ENCODE data around the gene NEXN. TPM values are rescaled to one million over a fixed set of nuclear protein-coding genes. Genes with fewer than 3 reads are reported as not detected.

NEXN gene
- total RNA-seq, 1 donor from 2014 or later: 0.31 TPM

DNA sequence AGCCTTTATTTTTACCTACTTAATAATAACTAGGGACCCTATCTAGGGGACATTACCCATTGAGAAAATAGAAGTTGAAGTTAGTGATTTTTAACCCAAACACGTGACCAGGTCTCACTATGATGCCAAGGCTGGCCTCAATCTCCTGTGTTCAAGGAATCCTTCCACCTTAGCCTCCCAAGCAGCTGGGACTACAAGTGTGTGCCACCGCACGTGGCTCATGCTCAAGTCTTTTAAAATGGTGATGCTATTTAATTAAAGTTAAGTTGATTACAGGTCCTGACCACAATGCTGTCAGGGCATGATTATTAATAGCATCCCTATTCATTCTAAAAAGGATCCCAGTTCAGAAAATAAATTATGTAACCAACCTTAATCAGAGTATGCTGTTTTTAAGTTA is 65.5 kb downstream of the NEXN start:
- DNase-seq (ENCODE audit: low spot score): no peak
- Mint-ChIP-seq H3K27ac (no peak overlapping the region), H3K4me3 (no peak overlapping the region), H3K27me3 (ENCODE audit: insufficient read depth) (no peaks in the 10 kb centered on the region), H3K9me3 (no peaks in the 10 kb centered on the region), H3K4me1 (ENCODE audit: low read depth) (peaks cover 23% of the 10 kb centered on the region), H3K36me3 (ENCODE audit: low read depth) (peaks cover 46% of the 10 kb centered on the region)
- intact Hi-C loops (cut with micrococcal nuclease): loop anchor here (10.0 kb wide), 1 partner anchor 229 kb away; no protein-coding TSS in a partner anchor

DNA sequence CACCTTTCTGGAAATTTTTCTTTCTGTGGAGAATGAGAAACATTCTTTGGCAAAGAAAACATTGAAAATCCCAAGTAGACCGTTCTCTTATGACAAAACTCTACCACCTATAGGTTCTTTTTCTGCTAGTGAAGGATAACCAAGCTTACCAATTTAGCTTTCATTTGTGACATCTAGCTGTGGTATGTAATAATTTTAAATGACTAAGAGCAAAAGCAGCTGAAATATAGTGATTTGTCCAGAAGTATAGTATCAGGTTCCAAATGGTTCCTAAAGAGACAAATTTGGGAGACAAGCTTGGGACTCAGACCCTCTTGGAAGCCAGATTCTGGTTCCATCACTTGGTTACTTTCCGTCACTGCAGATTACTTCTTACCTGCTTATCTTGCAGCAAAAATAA is 66.1 kb downstream of the NEXN start:
- no peak for DNase-seq (ENCODE audit: low spot score)
- no peak overlapping the region for H3K4me3 Mint-ChIP-seq
- intact Hi-C loops (cut with micrococcal nuclease): loop anchor here (10.0 kb wide), 1 partner anchor 230 kb away; no protein-coding TSS in a partner anchor
- H3K9me3 Mint-ChIP-seq: no peaks in the 10 kb centered on the region
- peaks cover 26% of the 10 kb centered on the region for H3K4me1 Mint-ChIP-seq (ENCODE audit: low read depth)
- no peak overlapping the region for H3K27ac Mint-ChIP-seq
- no peaks in the 10 kb centered on the region for H3K27me3 Mint-ChIP-seq (ENCODE audit: insufficient read depth)
- H3K36me3 Mint-ChIP-seq (ENCODE audit: low read depth): peaks cover 48% of the 10 kb centered on the region

DNA sequence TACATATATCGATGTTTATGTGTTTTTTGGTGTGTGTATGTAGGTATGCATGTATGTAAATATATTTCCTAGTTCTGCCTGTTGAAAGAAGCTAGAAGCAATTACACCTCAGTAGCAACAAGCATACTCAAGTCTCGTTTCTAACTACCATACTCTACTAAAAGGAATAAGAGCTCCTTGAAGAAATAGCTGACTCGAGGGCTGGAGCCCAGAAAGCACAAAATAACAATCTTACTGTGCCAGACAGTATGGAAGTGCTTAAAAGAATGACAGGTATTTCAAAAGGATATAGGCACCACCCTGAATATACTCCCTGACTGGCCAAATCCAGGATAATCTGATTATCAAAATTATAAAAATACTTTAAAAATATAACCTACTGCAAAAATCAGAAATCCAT is 67.3 kb downstream of the NEXN start:
- H3K4me1 Mint-ChIP-seq (ENCODE audit: low read depth): peaks cover 22% of the 10 kb centered on the region
- no peaks in the 10 kb centered on the region for H3K27me3 Mint-ChIP-seq (ENCODE audit: insufficient read depth)
- DNase-seq (ENCODE audit: low spot score): no peak
- H3K9me3 Mint-ChIP-seq: no peaks in the 10 kb centered on the region
- H3K4me3 Mint-ChIP-seq: no peak overlapping the region
- intact Hi-C loops (cut with micrococcal nuclease): loop anchor here (1.0 to 10.0 kb wide), 3 partner anchors 7 to 231 kb away; no protein-coding TSS in a partner anchor
- H3K36me3 Mint-ChIP-seq (ENCODE audit: low read depth): peaks cover 56% of the 10 kb centered on the region
- H3K27ac Mint-ChIP-seq: no peak overlapping the region

DNA sequence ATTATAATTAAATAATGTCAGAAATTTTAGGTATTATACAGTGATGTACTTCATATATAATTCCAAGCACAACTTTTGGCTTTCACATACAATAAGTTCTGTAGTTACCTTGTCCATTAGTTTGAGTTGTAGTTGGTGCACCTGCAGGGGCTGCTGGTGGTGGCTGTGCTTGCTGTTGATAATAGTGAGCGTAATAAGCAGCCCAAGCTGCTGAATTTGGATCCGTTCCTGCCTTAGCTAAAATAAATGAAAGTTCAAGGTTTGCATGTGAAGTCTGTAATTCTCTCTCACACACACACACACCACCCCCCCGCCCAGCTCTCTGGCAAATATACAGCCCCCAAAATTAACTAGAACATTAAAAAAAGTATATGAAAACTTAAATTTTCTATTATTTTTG is 68.0 kb downstream of the NEXN start:
- Mint-ChIP-seq H3K4me3 (no peak overlapping the region), H3K4me1 (ENCODE audit: low read depth) (peaks cover 18% of the 10 kb centered on the region), H3K9me3 (no peaks in the 10 kb centered on the region), H3K36me3 (ENCODE audit: low read depth) (peaks cover 56% of the 10 kb centered on the region), H3K27ac (no peak overlapping the region), H3K27me3 (ENCODE audit: insufficient read depth) (no peaks in the 10 kb centered on the region)
- intact Hi-C loops (cut with micrococcal nuclease): loop anchor here (1.0 to 10.0 kb wide), 2 partner anchors 8 to 232 kb away; no protein-coding TSS in a partner anchor
- no peak for DNase-seq (ENCODE audit: low spot score)

DNA sequence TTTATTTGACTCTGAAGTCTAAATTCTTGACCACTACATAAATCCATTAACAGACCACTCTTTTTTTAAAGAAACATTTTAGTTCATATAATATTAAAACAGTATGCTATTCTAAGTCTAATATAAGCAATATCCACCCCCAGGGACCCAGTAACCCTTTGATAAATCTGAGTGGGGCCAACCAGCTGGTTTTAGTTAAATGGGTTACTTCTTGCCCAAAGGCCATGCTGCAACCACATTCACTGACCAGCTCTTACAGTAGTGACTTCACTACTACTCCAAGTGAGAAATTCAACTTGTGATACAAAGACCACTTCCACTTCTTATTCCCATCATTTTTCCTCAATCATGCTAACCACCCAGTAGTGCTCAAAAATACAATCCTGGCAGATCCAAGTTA is 70.0 kb downstream of the NEXN start:
- peaks cover 58% of the 10 kb centered on the region for H3K36me3 Mint-ChIP-seq (ENCODE audit: low read depth)
- H3K4me1 Mint-ChIP-seq (ENCODE audit: low read depth): peaks cover 16% of the 10 kb centered on the region
- no peak overlapping the region for H3K4me3 Mint-ChIP-seq
- intact Hi-C loops (cut with micrococcal nuclease): loop anchor here (10.0 kb wide), 1 partner anchor 234 kb away; no protein-coding TSS in a partner anchor
- peak overlapping the region; percentile 2 for H3K27ac Mint-ChIP-seq
- DNase-seq (ENCODE audit: low spot score): no peak
- no peaks in the 10 kb centered on the region for H3K27me3 Mint-ChIP-seq (ENCODE audit: insufficient read depth)
- no peaks in the 10 kb centered on the region for H3K9me3 Mint-ChIP-seq

DNA sequence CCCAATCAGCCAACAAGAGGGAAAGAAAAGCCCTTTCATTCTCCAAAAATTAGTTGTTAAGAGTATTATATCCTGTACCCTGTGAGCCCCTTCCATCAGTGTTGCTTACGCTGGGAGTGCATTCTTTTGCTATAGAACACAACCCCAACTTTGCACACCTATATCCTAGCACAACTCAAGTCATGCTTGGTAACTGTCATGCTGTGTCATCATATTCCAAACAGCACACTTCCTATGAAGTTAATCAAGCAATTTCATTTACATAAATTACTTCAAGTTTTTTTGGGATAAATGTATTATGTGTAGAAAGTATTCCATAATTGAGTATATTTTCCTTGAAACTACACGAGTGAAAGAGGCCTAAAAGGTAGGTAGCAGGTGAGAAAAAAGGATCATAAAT is 70.4 kb downstream of the NEXN start:
- no peaks in the 10 kb centered on the region for H3K9me3 Mint-ChIP-seq
- peaks cover 59% of the 10 kb centered on the region for H3K36me3 Mint-ChIP-seq (ENCODE audit: low read depth)
- H3K4me3 Mint-ChIP-seq: no peak overlapping the region
- H3K4me1 Mint-ChIP-seq (ENCODE audit: low read depth): peaks cover 16% of the 10 kb centered on the region
- DNase-seq (ENCODE audit: low spot score): no peak
- intact Hi-C loops (cut with micrococcal nuclease): loop anchor here (10.0 kb wide), 1 partner anchor 234 kb away; no protein-coding TSS in a partner anchor
- H3K27me3 Mint-ChIP-seq (ENCODE audit: insufficient read depth): no peaks in the 10 kb centered on the region
- peak overlapping the region; percentile 2 for H3K27ac Mint-ChIP-seq

DNA sequence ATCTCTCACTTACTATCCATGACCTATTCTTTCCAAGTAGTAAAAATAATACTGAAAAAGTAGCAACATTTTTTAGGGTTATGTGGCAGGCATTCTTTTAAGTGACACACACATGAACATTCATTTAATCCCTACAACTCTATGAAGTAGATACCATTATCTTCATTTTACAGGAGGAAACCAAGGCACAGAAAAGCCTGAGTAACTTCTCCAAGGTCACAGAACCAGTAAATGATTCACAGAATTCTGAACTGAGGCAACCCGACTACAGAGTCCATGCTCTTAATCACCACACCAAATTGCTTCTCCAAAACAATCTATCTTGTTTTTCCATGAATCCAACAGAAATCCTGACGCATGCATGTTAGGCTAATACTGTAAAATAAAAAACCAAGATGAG is 73.0 kb downstream of the NEXN start:
- peaks cover 63% of the 10 kb centered on the region for H3K36me3 Mint-ChIP-seq (ENCODE audit: low read depth)
- H3K4me1 Mint-ChIP-seq (ENCODE audit: low read depth): peaks cover 17% of the 10 kb centered on the region
- DNase-seq (ENCODE audit: low spot score): no peak
- no peaks in the 10 kb centered on the region for H3K27me3 Mint-ChIP-seq (ENCODE audit: insufficient read depth)
- H3K9me3 Mint-ChIP-seq: no peaks in the 10 kb centered on the region
- peak overlapping the region; percentile 18 for H3K27ac Mint-ChIP-seq
- intact Hi-C loops (cut with micrococcal nuclease): loop anchor here (1.0 kb wide), 1 partner anchor 14 kb away; no protein-coding TSS in a partner anchor
- no peak overlapping the region for H3K4me3 Mint-ChIP-seq

DNA sequence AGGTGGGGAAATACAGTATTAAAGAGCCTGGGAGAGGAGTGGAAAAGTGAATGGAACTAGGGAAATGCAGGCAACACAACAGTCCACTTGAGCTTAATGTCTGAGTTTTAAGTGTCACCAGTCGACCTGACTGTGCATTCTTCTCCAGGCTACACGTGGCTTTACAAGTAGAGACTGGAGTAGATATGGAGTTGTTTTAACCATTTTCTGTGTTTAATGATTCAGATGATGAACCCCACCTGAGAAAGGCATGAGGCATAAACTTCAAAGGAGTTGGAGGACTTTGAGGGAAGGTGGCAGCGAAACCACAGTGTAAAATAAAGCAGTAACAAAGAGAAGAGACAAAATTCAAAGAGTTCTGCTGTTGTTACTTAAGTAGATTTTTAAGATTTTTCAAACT is 77.9 kb downstream of the NEXN start:
- peaks cover 24% of the 10 kb centered on the region for H3K4me1 Mint-ChIP-seq (ENCODE audit: low read depth)
- no peak overlapping the region for H3K4me3 Mint-ChIP-seq
- DNase-seq (ENCODE audit: low spot score): no peak
- no peaks in the 10 kb centered on the region for H3K9me3 Mint-ChIP-seq
- H3K36me3 Mint-ChIP-seq (ENCODE audit: low read depth): peaks cover 57% of the 10 kb centered on the region
- intact Hi-C loops (cut with micrococcal nuclease): no loop called here
- H3K27ac Mint-ChIP-seq: peak overlapping the region; percentile 33
- H3K27me3 Mint-ChIP-seq (ENCODE audit: insufficient read depth): no peaks in the 10 kb centered on the region

DNA sequence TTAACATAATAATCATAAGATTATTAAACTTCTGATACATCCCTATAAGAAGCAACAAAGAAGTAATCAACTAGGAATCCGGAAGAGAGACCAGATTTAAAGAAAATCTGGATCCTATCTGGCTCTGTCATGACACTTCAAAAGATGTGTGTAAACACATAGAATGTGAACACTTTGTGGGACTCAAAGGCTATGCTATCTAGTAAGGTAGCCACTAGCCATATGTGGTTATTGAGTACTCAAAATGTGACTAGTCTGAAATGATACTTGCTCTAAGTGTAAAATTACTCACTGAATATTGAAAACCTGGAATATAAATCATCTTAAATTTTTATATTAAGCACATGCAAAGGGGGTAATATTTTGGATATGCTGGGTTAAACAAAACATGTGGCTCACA is 81.8 kb downstream of the NEXN start:
- intact Hi-C loops (cut with micrococcal nuclease): loop anchor here (10.0 kb wide), 1 partner anchor 1705 kb away; no protein-coding TSS in a partner anchor
- Mint-ChIP-seq H3K27me3 (ENCODE audit: insufficient read depth) (no peaks in the 10 kb centered on the region), H3K36me3 (ENCODE audit: low read depth) (peaks cover 40% of the 10 kb centered on the region), H3K4me1 (ENCODE audit: low read depth) (peaks cover 36% of the 10 kb centered on the region), H3K4me3 (no peak overlapping the region), H3K9me3 (no peaks in the 10 kb centered on the region), H3K27ac (no peak overlapping the region)
- no peak for DNase-seq (ENCODE audit: low spot score)

DNA sequence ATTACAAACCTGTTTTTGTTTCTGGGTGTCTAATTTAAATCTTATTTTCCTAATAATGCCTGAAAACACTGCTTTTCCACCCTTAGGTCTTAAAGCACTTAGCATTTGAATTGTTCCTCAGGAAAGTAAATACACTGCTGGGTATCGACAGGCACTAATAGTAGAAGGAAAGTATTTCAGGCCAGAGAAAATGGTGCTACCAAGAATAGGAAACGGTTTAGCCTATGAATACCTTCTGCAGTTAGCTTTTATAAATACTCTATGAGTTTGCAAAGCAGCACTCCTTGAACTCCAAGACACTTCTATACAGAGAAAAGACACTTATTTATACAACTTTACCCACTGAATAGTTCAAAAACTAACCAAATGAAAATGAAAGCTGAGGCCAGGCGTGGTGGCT is 83.7 kb downstream of the NEXN start:
- H3K9me3 Mint-ChIP-seq: no peaks in the 10 kb centered on the region
- no peak overlapping the region for H3K4me3 Mint-ChIP-seq
- H3K4me1 Mint-ChIP-seq (ENCODE audit: low read depth): peaks cover 46% of the 10 kb centered on the region

DNA sequence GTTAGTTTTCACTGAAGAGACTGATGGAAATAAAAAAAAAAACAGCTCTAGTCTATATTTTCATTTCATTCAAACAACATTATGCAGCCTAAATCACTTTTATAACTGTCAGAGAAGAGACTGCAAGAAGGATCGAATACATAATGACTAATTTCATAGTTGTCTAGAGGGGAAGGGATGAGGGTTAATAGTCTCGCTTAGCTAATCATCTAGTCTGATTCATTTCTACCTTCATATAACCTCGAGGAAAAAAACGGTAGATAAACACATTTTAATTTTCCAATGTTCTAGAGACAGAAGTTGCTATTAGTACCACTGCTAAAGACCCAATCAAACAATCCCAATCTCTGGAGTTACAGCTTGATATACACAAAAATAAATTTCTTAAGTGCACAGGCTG is 87.0 kb downstream of the NEXN start:
- peaks cover 27% of the 10 kb centered on the region for H3K36me3 Mint-ChIP-seq (ENCODE audit: low read depth)
- intact Hi-C loops (cut with micrococcal nuclease): loop anchor here (1.0 to 10.0 kb wide), 4 partner anchors 8 to 1711 kb away; partner anchors contain the start of gene IFI44L
- no peaks in the 10 kb centered on the region for H3K27me3 Mint-ChIP-seq (ENCODE audit: insufficient read depth)
- H3K4me3 Mint-ChIP-seq: no peak overlapping the region
- H3K27ac Mint-ChIP-seq: peak overlapping the region; percentile 66
- DNase-seq (ENCODE audit: low spot score): no peak
- no peaks in the 10 kb centered on the region for H3K9me3 Mint-ChIP-seq
- peaks cover 43% of the 10 kb centered on the region for H3K4me1 Mint-ChIP-seq (ENCODE audit: low read depth)

More for the DNA sequence above, 83.7 kb downstream of the NEXN start:
- Mint-ChIP-seq H3K36me3 (ENCODE audit: low read depth) (peaks cover 44% of the 10 kb centered on the region), H3K27me3 (ENCODE audit: insufficient read depth) (no peaks in the 10 kb centered on the region), H3K27ac (no peak overlapping the region)
- intact Hi-C loops (cut with micrococcal nuclease): loop anchor here (10.0 kb wide), 1 partner anchor 1707 kb away; no protein-coding TSS in a partner anchor
- DNase-seq (ENCODE audit: low spot score): no peak

DNA sequence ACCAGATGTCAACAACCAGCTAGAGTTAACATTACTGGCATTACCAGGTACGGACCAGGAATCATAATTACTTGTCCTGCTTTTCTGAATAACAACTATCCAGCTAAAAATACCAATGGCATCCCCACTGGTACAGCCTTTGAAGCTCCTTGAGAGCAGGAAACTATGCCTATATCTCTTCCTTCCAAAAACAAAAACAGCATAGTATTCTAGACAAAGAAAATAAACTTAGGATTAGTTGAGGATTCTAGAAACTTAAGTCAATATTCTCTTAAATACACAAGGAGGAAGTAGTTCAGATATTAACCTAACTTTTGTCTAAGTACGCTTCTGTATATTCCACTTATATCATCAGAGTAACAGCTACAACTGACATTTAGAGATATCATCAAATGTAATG is 87.5 kb downstream of the NEXN start:
- Mint-ChIP-seq H3K4me3 (no peak overlapping the region), H3K27me3 (ENCODE audit: insufficient read depth) (no peaks in the 10 kb centered on the region), H3K27ac (peak overlapping the region; percentile 66), H3K4me1 (ENCODE audit: low read depth) (peaks cover 48% of the 10 kb centered on the region), H3K36me3 (ENCODE audit: low read depth) (peaks cover 29% of the 10 kb centered on the region), H3K9me3 (no peaks in the 10 kb centered on the region)
- intact Hi-C loops (cut with micrococcal nuclease): loop anchor here (1.0 to 10.0 kb wide), 4 partner anchors 9 to 1711 kb away; partner anchors contain the start of gene IFI44L
- DNase-seq (ENCODE audit: low spot score): no peak

DNA sequence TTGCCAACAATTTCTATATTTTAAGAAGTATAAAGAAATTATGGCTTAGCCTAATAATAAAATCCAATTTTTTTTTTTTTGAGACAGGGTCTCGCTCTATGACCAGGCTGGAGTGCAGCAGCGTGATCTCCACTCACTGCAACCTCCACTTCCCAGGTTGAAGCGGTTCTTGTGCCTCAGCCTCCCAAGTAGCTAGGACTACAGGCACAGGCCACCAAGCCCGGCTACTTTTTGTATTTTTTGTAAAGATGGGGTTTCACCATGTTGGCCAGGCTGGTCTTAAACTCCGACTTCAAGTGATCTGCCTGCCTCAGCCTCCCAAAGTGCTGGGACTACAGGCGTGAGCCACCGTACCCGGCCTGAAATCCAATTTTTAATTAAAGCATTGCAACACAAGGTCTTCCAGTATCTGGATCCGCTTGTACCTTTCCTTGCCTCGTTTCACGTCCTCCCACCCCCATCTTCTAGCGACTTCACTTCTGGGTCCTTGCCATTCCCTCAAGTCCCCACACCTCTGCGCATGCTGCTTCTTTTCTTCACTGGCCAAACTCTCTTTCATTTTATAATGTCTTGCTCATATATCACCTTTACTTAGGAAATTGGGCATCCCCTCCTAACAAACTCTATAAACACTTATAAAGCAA is 88.1 kb downstream of the NEXN start:
- Mint-ChIP-seq H3K27ac (peak overlapping the region; percentile 89), H3K36me3 (ENCODE audit: low read depth) (peaks cover 30% of the 10 kb centered on the region), H3K9me3 (no peaks in the 10 kb centered on the region), H3K4me3 (no peak overlapping the region), H3K27me3 (ENCODE audit: insufficient read depth) (no peaks in the 10 kb centered on the region), H3K4me1 (ENCODE audit: low read depth) (peaks cover 49% of the 10 kb centered on the region)
- no peak for DNase-seq (ENCODE audit: low spot score)
- intact Hi-C loops (cut with micrococcal nuclease): loop anchor here (5.0 to 10.0 kb wide), 2 partner anchors 646 to 1712 kb away; partner anchors contain the start of gene IFI44L

Data from activated T-helper 1 cell treated with anti-CD3 and anti-CD28 coated beads, Interleukin-12 subunit alpha, Interleukin-12 subunit beta, Interleukin-2, Interleukin-4 antibody, amounts not matched to agents 30 ng/mL and 10 ng/mL and 1 ng/mL, durations not matched to agents 14 hours and 24 hours and 36 hours (primary cell).